Activated effector memory CD4-positive, alpha-beta T cell treated with anti-CD3 and anti-CD28 coated beads, Interleukin-2, amount 50 U/mL, for 16 hours (primary cell): Measurements from ENCODE around the gene PAIP2.
"Not testable (repeated sequence)": the region's sequence is repeated elsewhere in the genome, so short reads cannot be mapped to it uniquely, and the experiment has no call there.

ENCODE experiments used
- DNase-seq: peaks from one replicate; pipeline ENCODE4 v3.0.0-alpha.2; 2020

PAIP2 gene

DNA sequence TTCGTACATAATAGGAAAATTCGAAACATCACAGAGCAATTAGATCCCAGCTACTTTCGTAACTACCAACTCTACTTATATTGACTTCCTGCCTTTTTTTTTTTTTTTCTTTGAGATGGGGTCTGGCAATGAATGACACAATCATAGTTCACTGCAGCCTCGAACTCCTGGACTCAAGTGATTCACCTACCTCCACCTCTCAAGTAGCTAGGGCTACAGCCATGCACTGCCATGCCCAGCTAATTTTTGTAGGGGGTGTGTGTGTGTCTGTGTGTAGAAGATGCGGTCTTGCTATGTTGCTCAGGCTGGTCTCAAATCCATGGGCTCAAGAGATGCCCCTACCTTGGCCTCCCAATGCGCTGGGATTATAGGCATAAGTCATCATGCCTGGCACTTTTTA lies 5.8 kb upstream of the PAIP2 start:
- no peak for DNase-seq

DNA sequence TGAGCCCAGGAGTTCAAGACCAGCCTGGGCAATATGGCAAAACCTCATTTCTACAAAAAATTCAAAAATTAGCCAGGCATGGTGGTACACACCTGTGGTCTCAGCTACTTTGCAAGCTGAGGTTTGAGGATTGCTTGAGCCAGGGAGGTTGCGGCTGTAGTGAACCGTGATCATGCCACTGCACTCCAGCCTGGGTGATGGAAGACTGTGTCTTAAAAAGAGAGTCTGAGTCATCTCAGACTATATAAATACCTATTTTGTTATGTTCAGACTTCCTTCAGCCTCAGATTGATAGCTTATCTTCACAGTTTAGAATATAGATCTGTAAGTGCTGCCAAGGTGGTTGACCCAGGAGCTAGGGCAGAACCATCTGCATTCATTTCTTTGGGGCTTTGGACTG lies 1.6 kb upstream of the PAIP2 start:
- no peak for DNase-seq

DNA sequence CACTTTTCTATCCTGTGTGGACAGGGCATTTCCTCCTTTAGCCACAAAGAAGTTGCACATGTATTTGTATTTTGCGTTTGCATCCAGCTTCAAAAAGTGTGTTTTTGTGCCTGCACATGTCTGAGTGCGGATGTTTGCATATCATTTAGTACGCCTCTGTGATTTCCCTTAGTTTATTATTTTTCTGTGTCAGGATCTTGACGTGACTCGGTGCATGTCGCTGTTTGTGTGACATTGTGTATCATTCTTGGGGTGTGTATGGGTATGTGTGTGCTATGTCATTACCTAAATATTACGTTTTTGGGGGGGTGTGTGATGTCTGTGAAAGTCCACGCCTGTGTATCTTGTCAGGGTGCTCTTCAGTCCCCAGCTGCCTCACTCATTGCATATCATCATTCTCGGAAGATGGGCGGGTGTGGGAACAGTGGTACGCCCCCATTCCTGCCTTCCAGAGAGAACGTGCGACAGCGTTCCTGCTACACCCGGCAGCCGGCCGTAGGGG lies 416 bp upstream of the PAIP2 start:
- no peak for DNase-seq

DNA sequence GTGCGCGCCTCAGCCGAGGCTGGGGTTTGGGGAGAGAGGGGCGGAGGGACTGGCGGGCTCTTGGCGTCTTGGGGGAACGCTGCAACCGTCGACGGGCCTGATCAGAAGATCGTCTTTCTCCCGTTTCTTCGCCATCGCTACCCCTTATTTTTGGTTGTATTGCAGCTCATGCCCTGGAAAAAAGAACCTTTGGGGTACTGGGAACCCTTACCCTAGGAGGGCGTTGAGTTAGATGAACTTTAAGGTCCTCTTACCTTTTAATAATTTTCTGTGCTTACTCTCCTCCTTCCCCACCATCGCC lies 719 bp downstream of the PAIP2 start:
- no peak for DNase-seq

DNA sequence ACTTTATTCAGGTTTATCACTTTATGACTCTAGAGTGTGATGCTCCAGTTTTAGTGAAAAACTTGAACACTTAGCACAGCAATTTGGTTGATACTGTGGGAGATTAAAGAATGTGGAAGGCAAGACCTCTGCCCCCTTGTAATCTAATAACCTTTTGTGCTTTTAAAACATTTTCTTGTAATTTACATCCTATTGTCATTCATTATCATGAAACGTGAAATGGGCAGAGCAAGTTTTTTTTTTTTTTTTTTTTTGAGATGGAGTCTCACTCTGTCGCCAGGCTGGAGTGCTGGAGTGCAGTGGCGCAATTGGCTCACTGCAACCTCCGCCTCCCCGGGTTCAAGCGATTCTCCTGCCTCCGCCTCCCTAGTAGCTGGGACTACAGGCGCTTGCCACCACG lies 1.8 kb downstream of the PAIP2 start:
- DNase-seq = no peak

DNA sequence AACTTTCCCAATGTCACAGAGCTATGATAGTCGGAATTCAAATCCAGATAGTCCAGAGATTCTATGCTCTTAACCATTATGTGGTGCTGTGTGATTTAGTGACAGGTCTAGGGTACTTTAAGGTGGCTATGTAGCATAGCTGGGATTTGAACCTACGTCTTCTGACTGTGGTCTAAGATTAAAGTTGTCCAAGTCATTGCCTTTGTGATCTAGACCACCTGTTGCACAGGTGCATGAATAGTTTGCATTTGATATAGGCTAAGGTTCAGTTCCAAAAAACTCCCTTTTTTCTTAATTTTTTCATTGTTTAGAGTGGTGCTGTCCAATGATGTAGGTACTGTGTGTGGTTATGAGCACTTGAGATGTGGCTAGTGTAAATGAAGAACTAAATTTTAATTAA lies 2.5 kb downstream of the PAIP2 start:
- no peak for DNase-seq

DNA sequence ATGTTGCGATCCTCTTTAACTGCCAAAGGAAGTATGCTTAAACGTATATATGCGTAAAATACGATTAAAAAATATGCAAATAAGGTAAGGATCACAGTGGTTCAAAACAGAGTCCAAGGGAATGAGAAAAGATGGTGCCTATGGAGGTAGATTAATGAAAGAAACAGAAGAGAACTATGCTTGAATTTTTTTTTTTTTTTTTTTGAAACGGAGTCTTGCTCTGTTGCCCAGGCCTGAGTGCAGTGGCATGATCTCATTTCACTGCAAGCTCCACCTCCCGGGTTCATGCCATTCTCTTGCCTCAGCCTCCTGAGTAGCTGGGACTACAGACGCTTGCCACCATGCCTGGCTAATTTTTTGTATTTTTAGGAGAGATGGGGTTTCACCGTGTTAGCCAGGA lies 3.8 kb downstream of the PAIP2 start:
- DNase-seq = not testable (repeated sequence)

DNA sequence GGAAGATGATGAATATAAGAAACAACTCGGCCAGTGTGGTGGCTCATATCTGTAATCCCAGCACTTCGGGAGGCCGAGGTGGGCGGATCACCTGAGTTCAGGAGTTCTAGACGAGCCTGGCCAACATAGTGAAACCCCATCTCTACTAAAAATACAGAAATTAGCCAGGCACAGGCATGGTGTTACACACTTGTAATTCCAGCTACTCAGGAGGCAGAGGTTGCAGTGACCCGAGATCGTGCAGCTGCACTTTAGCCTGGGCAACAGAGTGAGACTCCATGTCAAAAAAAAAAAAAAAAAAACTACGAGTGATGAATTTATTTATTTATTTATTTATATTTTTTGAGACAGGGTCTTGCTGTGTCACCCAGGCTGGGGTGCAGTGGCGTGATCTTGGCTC lies 6.2 kb downstream of the PAIP2 start:
- not testable (repeated sequence) for DNase-seq

DNA sequence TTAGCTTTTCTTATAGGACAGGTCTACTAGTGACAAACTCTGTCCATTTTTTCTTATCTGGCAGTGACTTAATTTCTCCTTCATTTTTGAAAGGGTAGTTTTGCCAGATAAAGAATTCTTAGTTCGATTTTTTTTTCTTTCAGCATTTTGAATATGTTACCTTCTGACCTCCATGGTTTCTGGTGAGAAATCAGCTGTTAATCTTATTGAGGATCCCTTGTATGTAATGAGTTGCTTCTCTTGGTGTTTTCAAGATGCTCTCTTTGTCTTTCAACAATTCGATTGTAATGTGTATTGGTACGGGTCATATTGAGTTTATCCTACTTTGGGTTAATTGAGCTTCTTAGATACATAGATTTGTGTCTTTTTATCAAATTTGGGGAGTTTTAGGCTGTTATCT lies 12.5 kb downstream of the PAIP2 start:
- DNase-seq = no peak

DNA sequence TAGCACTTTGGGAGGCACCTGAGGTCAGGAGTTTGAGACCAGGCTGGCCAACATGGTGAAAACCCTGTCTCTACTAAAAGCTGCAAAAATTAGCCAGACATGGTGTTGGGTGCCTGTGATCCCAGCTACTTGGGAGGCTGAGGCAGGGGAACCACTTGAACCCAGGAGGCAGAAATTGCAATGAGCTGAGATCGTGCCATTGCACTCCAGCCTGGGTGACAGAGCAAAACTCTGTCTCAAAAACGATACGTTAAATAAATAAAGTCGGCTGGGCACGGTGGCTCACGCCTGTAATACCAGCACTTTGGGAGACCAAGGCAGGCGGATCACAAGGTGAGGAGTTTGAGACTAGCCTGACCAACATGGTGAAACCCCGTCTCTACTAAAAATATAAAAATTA lies 14.2 kb downstream of the PAIP2 start:
- not testable (repeated sequence) for DNase-seq

DNA sequence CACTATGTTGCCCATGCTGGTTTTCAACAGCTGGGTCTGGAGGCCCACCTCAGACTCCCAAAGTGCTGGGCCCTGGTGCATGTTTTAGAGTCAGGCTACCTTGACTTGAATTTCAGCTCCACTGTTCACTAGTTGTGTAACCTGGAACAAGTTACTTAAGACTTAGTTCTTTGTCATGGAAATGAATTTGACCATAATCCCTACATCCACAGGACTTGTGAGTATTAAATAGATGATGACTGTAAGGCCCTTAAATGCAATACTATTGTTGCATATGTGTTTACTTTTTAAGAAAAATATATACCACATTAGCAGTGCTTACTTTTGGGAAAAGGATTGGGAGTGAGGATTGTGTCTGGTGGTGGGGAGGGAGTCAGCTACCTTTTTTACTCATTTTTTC lies 16.4 kb downstream of the PAIP2 start:
- DNase-seq = no peak

DNA sequence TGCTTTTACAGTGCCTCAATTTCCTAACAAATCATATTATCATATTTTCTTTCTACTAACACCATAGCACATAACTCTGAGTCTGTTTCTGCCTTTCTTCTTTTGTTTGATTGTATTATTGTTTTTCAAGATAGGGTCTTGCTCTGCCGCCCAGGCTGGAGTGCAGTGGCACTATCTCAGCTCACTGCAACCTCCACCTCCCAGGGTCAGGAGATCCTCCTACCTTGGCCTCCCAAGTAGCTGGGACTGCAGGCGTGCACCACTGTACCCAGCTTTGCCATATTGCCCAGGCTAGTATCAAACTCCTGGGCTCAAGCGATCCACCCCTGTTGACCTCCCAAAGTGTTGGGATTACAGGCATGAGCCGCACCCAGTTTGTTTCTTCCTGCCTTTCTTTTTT lies 18.7 kb downstream of the PAIP2 start:
- DNase-seq = no peak

DNA sequence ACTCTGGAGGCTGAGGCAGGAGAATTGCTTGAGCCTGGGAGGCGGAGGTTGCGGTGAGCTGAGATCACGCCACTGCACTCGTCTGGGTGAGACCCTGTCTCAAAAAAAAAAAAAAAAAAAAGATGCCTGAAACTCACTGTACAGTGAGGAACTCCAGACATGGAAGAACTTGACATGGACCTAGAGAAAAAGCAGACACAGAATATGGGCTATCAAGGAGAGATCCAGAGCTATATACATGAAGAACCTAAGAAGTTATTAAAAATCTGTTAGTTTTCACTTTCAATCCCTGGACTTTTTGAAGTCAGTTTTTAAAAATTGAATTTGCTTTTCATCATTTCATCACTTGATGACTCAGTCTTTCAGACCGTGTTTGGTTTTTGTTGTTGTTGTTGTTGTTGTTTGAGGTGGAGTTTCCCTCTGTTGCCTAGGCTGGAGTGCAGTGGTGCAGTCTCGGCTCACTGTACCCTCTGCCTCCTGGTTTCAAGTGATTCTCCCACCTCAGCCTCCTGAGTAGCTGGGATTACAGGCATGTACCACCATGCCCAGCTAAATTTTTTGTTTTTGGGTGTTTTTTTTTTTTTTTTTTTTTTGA lies 20.3 kb downstream of the PAIP2 start:
- no peak for DNase-seq

DNA sequence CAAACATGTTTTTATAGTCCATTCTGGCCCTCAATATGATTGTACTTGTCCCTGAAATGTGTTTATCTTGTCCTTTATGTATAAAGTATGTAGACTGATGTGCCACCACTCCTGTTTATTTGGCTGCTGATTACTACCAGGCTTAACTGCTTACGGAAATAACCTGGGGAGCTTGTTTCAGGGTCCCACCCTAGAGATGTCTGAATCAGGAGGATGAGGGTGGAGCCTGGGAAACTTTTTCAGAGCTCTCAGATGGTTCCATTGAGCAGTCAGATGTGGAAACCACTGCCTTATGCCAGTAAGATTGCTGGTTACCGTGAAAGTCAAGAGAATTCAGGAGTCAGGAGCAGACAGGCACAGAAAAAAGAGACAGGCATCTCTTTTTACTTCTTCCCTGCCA lies 22.3 kb downstream of the PAIP2 start:
- DNase-seq = no peak

DNA sequence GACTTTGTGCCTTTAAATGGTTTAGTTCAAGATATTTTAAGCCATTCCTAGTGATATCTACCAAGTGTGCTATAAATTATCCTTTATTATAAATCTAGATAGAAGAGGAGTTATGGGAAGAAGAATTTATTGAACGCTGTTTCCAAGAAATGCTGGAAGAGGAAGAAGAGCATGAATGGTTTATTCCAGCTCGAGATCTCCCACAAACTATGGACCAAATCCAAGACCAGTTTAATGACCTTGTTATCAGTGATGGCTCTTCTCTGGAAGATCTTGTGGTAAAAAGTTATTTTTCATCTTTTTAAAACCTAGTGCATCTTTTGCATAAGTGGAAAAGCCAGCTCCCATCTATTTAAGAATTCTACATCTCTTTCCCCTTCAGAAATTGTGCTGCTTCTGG lies 22.8 kb downstream of the PAIP2 start:
- no peak for DNase-seq

DNA sequence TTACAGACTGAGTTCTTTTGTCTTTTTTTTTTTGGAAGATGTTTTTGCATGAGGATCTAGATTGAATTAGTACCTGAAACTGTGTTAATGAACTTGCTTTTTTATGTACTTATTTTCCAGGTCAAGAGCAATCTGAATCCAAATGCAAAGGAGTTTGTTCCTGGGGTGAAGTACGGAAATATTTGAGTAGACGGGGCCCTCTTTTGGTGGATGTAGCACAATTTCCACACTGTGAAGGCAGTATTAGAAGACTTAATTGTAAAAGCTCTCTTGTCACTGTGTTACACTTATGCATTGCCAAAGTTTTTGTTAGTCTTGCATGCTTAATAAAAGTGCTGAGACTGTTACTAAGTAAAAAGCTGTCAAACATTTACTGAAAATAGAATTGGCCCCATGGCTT lies 27.0 kb downstream of the PAIP2 start:
- no peak for DNase-seq

DNA sequence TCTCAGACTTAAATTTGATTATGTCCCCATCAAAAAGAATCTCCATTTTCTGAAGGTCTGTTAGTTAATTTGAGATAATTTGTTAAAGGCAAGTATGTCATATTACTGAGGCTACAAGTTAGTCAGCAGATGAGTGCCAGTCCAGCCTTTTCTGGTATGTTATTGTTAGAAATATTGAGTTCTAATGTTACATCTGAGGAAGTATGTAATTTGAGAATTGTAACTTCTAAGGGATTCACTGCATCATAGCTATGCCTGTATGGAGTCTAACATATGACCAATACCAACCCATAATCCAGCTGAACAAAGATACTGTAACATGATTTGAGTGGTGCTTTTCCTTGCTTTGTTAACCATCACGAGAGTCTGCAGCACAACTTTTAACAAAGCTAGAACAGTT lies 27.5 kb downstream of the PAIP2 start:
- DNase-seq = no peak

DNA sequence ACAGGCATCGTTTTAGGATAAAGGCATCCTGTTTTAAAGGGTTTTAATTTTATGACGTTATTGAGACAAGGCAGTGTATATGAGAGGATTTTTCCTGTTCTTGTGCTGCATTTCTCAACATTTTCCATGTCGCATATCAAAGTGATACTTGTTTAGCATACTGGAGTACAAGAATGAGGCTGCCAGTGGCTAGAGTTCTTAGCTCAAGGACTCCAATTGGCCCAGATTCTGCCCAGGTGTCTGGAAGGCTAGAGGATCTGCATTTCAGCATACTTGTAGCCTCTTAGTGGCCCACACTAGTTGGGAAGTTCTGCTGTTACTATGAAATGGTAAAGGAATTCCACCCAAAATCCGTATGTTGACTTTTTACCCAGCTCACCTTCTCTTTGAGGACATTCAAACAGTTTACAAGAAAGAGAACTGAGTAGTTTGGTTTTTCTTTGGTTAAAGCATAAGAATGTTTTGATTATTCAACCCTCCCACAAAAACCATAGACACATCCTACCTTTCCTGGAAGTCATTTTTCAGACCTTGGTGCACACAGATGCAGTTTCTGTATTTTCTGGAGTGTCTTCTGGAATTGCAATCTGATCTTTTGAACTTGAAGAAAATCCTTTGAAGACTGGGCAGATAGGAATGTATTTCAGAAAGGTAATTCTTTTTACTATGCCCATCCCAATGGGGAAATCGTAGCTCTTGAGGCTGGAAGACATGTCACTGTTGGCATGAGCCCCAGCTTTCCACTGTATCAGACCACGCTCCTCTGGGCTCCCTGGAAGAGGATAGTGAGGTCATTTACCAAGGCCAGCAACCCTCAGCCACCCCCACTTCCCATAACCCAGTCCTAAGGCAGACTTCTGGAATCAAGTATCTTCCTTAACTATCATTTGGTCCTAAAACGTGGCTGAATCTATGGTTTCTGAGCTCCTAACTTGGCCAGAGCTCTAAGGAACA lies 30.1 kb downstream of the PAIP2 start:
- DNase-seq = peak; percentile 13

DNA sequence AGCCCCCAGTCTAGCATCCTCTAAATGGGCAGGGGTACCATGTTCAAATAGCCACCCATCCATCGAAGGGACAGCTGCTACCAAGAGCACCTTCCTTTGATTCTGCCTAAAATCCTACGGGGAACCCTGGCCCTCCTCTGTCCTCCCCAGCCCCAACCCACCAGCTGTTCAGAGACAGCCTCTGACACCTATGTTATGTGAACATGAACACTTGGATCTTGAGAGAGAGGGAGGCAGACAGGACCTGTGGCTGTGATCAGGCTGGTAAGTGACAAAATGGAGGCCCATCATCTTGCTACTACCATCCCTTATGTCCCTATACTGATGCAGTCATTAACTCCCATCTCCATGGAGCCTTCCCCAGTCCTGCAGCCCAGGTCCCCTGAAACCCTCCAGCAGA lies 33.3 kb downstream of the PAIP2 start:
- DNase-seq = no peak

DNA sequence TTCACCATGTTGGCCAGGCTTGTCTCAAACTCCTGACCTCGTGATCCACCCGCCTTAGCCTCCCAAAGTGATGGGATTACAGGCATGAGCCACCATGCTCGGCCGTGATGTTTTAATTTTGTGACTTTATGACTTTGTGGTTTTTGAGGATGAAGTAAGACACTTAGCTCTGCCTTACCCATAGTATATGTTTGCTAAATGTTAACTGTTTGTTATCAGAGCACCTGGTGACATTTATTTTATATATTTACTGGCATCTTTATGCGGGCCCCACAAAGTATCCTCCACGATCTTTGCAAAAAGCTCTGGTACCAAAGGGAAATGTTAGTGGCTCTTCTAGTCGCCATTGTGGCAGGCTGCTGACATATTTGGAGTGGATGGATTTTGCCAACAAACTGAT lies 34.7 kb downstream of the PAIP2 start:
- DNase-seq = peak; percentile 14

DNA sequence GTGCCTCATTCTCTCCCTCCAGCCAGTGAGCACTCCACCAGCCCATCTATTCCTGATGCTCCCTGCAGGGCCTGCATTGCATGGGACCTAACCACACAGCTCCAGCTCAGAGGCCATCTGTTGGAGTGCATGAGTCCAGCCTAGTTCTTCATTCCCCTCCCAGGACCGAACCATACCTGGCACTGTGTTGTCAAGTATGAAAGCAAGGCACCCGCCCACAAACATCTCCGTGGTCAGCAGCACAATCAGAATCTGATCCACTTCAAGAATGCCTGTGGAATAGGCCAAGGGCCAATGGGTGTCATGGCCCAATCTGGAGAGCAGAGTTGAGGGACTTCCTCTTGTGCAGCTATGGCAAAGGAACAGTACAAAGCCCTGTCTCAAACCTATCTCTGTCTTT lies 35.6 kb downstream of the PAIP2 start:
- DNase-seq = peak; percentile 42

DNA sequence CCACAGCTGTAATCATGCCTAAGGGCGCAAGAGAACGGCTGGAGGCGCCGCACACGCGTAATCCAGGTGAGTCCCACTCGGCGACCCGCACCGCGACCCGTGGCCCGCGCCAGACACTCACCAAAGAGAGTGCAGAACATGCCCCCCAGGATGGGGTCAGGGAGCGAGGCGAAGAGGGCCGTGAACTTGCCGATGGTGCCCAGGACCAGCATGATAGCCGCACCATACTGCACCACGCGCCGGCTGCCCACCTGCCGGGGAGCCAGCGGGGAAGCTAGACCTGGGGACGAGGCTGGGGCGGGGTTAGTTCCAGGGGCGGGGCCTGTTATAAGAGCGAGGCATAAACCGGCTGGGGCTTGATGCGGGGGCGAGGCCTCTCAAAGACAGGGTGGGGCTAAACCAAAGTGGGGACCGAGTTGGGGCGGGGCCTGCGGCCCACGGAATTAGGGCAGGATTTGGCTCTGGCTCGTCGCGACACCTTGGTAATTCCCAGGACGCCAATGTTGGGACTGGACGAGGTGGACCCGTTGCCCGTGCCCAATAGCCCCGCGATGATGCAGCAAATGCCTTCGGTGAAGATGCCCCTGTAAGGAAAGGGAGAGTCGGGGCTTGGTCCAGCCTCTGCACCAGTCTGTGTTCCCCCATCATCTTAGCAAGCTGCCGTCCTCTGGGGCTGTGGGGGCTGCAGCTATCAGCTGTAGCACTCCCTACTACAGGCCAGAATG lies 36.6 kb downstream of the PAIP2 start:
- DNase-seq = peak; percentile 56

DNA sequence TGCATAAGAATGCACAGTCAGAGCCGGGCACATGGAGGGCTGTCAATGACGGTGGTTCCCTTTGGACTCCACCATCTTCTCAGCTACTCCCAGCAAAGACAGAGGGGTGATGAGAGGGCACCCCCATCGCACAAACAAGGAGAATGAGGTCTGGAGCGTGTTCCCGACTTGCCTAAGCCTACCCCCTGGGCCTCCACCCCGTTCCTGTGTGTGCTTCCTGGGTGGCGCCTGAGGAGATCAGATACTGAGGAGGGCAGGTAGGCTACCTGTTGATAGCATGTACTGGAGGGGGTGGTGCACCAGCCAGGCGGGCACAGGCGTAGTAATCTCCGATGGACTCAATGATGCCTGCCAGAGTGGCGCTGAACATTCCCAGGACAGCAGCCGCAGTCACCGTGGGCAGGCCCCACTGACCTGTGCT lies 37.3 kb downstream of the PAIP2 start:
- peak; percentile 57 for DNase-seq
